GM10847 (cell line): ENCODE measurements around the gene PM20D2.

Experiments used
- POLR2A ChIP-seq: IDR thresholded peaks from 2 replicates; pipeline ENCODE4 v1.6.1; 2011; ENCODE audit not compliant: insufficient read length; ENCODE audit errors: extremely low read depth

Gene PM20D2

DNA sequence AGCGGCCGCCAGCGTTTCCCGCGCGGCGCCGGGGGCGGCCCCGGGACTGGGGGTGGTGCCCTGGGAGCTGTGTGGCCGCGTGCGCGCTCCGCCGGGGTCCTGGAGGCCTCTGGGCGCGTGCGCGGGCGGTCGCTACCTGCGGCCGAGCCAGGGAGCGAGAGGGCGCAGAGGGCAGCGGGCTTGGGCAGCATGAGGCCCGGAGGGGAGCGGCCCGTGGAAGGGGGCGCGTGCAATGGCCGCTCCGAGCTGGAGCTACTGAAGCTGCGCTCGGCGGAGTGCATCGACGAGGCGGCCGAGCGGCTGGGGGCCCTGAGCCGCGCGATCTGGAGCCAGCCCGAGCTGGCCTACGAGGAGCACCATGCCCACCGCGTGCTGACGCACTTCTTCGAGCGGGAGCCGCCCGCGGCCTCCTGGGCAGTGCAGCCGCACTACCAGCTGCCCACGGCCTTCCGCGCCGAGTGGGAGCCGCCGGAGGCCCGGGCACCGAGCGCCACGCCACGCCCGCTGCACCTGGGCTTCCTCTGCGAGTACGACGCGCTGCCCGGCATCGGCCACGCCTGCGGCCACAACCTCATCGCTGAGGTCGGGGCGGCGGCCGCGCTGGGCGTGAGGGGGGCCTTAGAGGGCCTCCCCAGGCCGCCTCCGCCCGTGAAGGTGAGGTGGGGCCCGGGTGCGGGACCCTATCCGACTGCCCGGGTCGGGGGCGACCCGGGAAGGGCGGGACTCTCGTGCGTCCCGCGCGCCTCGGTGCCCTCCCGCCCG is at the start of gene PM20D2:
Gene PM20D2, plus strand, starts transcription at position 100 of the 762 bp plus-strand sequence. Its CDS starts 90 bp downstream, at position 190.
- peak; percentile 57 for TF ChIP-seq POLR2A

DNA sequence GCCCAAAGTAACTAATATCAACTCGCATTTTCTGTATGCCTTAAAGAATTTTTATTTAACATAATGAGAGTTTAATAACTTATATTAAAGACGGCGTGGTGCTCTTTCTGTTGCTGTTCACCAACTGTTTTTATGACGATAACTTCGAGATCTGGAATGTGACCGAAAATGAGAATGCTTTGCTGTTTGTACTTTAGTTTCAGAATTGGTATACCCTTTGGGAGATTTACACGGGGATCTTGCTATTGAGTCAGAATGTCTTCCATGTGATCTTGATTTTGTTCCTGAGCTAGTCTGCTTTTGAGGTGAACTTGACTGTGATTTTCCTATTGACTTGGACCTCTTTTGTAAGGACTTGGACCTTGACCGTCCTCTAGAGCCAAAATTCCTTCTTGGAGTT is 47.4 kb upstream of the PM20D2 start:
- TF ChIP-seq POLR2A: no peak

DNA sequence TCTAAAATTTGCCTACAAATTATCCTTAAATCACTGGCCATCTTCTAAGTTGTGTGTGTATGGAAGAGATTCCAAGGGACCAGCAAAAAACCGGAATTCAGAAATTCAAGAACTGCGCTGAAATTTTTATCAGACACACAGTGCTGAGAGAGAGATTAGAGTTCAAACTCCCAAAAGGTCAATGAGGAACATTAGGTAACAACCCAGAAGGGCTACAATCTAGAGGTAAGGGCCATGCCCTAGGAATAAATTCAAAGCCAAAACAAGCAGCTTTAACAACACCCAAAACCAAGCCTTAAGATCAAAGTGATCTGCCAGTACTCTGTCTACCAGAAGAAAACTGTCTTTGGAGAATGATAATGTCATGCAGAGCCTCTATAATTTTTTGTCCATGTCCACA is 45.7 kb upstream of the PM20D2 start:
- TF ChIP-seq POLR2A: no peak

DNA sequence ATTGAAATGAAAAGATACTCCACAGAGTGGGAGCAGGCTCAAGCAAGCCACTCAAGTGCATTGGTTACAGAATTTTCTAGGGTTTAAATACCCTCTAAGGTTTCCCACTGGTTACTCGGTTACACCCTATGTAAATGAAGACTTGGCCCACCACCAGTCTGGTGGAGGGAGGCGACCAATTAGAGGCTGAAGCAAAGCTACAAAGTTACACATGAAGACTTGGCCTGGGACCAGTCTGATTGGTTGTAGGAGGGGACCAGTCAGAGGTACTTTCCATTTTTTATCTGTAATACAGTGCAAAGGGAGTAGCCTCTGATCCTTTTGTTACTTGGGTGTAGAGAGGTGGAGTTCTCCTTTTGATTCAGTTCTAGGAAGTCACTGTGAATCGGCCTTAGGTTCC is 35.6 kb upstream of the PM20D2 start:
- TF ChIP-seq POLR2A: no peak

DNA sequence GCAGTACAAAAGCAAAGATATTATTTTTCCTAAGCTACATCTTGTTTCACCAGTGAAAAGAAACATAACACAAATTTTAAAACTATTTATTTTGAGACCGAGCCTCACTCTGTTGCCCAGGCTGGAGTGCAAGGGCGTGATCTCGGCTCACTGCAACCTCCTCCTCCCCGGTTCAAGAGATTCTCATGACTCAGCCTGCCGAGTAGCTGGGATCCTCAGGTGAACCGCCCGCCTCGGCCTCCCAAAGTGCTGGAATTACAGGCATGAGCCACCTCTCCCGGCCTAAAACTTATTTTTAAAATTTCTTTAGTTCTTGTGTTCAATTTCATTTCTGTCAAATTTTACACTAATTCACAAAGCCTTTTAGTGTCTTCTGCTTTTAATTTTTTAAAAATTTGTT is 33.9 kb upstream of the PM20D2 start:
- no peak for TF ChIP-seq POLR2A

DNA sequence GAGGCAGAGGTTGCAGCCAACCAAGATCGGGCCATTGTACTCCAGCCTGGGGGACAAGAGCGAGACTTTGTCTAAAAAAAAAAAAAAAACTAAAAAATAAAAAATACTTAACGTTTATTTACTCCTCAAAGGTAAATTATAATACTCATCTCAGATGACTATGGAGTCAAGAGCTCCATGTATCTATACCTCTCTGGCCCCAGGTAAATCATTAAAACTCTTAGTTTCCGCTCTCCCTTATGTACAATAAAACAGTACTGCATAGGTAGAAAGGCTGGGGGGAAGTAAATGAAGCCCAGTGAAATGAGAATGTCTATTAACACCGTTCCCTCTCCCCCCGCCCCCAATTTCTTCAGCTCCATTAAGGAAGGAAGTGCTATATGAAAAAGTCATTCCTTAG is 29.2 kb upstream of the PM20D2 start:
- TF ChIP-seq POLR2A: no peak

- TF ChIP-seq POLR2A: no peak
Measured at GRCh38 chr6:89117211-89118108, 28.4 kb upstream of the PM20D2 start, which contains the start of gene SRSF12. TSS of gene SRSF12 (minus strand) at chr6:89118071. CDS start at chr6:89117887, 184 bp downstream.

- no peak for TF ChIP-seq POLR2A
Measured at GRCh38 chr6:89118931-89119330, 26.9 kb upstream of the PM20D2 start.

DNA sequence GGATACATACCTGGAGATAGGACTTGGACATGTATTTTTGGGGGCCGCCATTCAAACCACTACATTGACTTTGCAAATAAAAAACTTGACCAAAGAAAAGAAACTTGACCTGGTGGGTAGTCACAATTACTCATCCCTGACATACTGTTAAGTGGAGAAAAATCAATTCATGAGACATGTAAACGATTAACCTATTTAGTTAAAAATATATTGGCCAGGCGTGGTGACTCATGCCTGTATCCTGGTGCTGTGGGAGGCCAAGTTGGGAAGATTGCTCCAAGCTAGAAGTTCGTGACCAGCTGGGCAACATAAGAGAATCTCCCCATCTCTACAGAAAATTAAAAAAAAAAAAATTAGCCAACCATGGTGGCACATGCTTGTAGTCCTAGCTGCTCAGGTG is 25.5 kb upstream of the PM20D2 start:
- no peak for TF ChIP-seq POLR2A

DNA sequence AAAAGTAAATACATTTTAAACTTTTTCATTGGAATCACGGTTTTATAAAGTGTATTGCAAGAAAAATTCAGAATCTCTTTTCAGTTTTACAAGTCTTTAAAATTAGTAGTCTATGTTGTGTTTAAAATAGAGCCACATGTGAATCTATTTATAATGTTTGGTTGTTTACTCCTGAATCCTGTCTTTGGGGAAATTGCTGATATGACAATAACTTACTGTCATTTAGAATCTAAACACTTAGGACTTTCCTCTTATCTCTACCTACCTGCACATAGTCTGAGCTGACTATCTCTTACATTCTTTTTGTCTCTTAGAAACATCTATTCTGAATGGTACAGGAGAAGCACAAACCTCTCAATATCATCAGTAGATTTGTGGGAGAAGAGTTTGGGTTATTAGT is 23.9 kb upstream of the PM20D2 start:
- no peak for TF ChIP-seq POLR2A

DNA sequence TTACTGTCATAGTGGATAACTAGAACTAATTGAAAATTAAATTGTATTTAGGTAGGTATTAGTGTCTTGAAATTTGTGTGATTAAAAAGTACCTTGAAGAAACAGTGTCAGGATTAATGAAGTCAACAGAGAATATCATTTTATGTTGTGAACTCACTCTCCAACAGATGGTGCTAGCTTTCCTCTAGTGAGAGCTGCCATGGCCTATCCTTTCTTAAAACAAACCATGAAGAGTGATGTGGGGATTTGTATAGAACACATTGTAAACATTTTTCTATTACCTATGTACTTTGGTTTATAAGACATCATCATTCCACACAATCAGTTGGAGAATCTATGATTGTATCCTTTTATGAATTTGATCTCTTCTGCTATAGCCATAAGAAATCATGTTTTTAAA is 23.2 kb upstream of the PM20D2 start:
- no peak for TF ChIP-seq POLR2A

- no peak for TF ChIP-seq POLR2A
Measured at GRCh38 chr6:89131599-89131998, 14.3 kb upstream of the PM20D2 start.

DNA sequence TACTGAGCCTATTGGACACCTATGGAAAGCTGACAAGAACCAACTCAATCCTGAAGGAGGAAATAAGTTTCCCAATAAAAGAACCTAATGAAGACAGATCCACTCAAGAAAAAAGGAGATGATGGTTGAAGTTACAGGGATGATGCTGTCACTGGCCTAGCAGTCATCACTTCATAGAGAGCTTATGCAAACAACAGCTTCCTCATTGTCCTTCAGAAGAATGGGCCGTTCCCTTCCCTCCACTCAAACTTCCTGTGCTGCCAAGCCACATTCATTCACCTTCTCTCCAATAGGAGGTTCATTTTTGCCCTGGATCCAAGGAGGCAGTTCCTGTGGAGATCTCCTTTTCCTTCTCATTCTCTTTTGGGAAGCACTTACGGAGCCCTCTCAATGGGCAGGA is 13.8 kb upstream of the PM20D2 start:
- no peak for TF ChIP-seq POLR2A

DNA sequence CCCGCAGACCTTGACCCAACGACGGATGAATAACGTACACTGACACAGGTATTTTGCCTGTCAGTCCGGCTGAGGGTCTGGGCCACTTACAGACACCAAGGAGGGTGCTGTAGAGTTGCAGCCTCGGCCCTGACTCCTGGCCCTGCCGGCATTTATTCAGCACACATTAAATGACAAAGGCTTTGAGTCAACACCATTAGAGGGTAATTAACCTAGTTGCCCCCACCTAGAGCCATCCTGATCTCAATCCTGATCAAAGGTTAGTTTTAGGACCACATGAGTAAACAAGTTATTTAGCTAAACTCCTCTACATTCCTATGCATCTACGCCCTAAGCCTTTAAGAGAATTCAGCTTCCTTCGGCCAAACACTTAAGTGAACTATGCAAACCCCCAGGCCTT is 11.9 kb upstream of the PM20D2 start:
- TF ChIP-seq POLR2A: no peak

- no peak for TF ChIP-seq POLR2A
Measured at GRCh38 chr6:89134723-89135122, 11.1 kb upstream of the PM20D2 start.

DNA sequence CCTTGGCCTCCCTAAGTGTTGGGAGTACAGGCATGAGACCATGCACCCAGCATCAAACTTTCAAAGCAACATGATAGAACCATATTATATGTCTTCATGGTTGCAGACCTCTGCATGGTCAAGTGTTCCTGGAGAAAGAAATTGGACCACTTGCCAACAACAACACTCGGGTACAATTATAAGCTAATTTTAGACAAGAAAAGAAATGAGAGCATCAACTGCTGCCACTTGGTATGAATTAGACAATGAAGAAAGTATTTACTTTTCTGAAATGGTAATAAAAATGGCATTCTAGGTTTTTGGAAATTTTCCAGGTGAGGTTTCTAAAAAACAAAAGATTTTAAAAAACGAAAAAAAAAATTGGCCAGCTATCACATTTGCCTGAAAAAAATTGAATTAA is 7.7 kb upstream of the PM20D2 start:
- no peak for TF ChIP-seq POLR2A
